Measurements from ENCODE around the gene B4GALT7.

DNA sequence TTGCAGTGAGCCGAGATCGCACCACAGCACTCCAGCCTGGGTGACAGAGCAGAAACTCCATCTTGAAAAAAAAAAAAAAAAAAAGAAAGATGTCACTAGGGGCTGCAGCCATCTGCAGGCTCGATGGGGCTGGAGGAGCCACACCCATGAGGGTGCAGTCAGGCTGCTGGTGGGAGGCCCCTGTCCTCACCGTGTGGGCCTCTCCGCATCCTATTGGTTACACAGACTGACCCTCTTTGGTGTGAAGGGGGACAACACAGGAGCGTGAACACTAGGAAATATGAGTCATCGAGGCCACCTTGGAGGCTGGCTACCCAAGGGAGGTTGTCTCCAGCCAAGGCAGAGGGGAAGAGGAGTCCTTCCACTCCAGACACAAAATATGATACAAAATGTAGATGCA, 31.6 kb upstream of the B4GALT7 start:
- no peak for TF ChIP-seq POLR2AphosphoS5 (IDR thresholded peaks at IDR 0.05)
- TF ChIP-seq, protein P1, sequence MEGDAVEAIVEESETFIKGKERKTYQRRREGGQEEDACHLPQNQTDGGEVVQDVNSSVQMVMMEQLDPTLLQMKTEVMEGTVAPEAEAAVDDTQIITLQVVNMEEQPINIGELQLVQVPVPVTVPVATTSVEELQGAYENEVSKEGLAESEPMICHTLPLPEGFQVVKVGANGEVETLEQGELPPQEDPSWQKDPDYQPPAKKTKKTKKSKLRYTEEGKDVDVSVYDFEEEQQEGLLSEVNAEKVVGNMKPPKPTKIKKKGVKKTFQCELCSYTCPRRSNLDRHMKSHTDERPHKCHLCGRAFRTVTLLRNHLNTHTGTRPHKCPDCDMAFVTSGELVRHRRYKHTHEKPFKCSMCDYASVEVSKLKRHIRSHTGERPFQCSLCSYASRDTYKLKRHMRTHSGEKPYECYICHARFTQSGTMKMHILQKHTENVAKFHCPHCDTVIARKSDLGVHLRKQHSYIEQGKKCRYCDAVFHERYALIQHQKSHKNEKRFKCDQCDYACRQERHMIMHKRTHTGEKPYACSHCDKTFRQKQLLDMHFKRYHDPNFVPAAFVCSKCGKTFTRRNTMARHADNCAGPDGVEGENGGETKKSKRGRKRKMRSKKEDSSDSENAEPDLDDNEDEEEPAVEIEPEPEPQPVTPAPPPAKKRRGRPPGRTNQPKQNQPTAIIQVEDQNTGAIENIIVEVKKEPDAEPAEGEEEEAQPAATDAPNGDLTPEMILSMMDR (IDR thresholded peaks at IDR 0.05; ENCODE audit: poor library complexity, severe bottlenecking) = no peak
- no peak for TF ChIP-seq EP300 (conservative IDR thresholded peaks at IDR 0.05; ENCODE audit: poor library complexity, severe bottlenecking)
